Measurements from ENCODE around the gene TMEM179. TPM values are rescaled to one million over a fixed set of nuclear protein-coding genes. Genes with fewer than 3 reads are reported as not detected.
A peak's percentile ranks its signal among the peaks of the same experiment; 100 is the strongest.

Gene TMEM179
- total RNA-seq, 2 experiments from 2014 or later = not detected

DNA sequence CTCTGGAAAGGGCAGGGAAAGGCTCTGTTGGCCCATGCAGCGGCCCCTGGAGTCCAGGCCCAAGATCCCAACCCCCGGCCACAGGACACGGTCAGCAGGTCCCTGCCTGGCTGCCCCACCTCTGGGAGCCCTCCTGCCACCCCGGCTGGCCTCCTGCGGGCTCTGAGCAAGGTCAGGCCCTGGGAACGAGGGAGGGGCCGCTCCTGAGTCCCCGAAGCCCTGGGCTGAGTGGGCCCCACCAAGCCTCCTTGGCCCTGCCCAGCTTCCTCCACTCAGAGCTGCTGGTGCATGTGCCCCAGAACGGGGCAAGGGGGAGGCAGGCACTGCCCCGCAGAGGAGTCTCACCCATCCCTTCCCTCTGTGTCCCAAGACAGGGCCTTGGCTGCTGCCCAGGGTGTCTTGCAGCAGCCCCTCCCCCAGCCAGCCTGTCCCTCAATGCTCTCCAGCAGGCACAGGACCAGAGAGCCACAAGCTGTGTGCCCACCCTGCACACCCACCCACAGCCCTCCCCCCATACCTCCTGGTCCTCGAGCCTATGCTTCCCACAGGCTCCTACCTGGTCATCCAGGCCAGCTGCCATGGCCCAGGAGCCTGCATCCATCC is 32.4 kb downstream of the TMEM179 start:
- no peak for DNase-seq
- no peak overlapping the region for H3K4me3 Mint-ChIP-seq

DNA sequence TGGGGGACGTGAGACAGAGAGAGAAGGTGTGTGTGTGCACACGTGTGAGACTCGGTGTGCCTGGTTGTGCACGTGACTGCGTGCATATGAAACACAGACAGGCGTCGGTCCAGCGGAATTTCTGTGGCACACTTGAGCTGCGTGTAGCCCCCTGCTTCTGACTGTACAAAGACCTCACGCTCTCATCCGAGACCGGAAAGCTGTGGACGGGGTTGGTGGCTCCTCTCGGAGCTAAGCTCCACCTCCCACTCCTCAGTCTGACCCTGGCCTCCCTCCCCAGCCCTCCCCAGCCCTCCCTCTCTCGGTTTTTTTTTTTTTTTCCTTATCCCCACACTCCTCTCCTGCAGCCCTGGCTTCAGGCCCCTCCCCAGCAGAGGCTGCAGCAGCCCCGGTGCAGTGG is 33.3 kb downstream of the TMEM179 start:
- DNase-seq = no peak
- Mint-ChIP-seq H3K27ac (no peak overlapping the region), H3K9me3 (no peaks in the 10 kb centered on the region), H3K4me1 (no peaks in the 10 kb centered on the region), H3K4me3 (no peak overlapping the region), H3K27me3 (no peaks in the 10 kb centered on the region), H3K36me3 (no peaks in the 10 kb centered on the region)
- POLR2A ChIA-PET = no interaction called here
- ATAC-seq (ENCODE audit: low read depth) = no peak

More for the DNA sequence above, 32.4 kb downstream of the TMEM179 start:
- H3K9me3 Mint-ChIP-seq = no peaks in the 10 kb centered on the region
- no peak overlapping the region for H3K27ac Mint-ChIP-seq
- ATAC-seq (ENCODE audit: low read depth) = no peak
- no peaks in the 10 kb centered on the region for H3K36me3 Mint-ChIP-seq
- H3K27me3 Mint-ChIP-seq = no peaks in the 10 kb centered on the region
- no peaks in the 10 kb centered on the region for H3K4me1 Mint-ChIP-seq
- POLR2A ChIA-PET = no interaction called here

- ATAC-seq (ENCODE audit: low read depth) (no peak), DNase-seq (no peak)
- Mint-ChIP-seq H3K9me3 (no peaks in the 10 kb centered on the region), H3K4me1 (no peaks in the 10 kb centered on the region), H3K27me3 (peaks cover 3% of the 10 kb centered on the region), H3K27ac (no peak overlapping the region), H3K36me3 (no peaks in the 10 kb centered on the region), H3K4me3 (no peak overlapping the region)
- POLR2A ChIA-PET = interaction anchor here (0.6 kb wide), 1 partner anchor 17 kb away, joined by 4 read pairs; no protein-coding TSS in a partner anchor
These were observed 35.1 kb downstream of the TMEM179 start for GRCh38 chr14:104569435-104569834.

- no peaks in the 10 kb centered on the region for H3K4me1 Mint-ChIP-seq
- peaks cover 3% of the 10 kb centered on the region for H3K27me3 Mint-ChIP-seq
- no peaks in the 10 kb centered on the region for H3K9me3 Mint-ChIP-seq
- no peak for ATAC-seq (ENCODE audit: low read depth)
- POLR2A ChIA-PET = no interaction called here
- no peak overlapping the region for H3K4me3 Mint-ChIP-seq
- DNase-seq = no peak
- H3K27ac Mint-ChIP-seq = no peak overlapping the region
- no peaks in the 10 kb centered on the region for H3K36me3 Mint-ChIP-seq
These were observed 36.0 kb downstream of the TMEM179 start for GRCh38 chr14:104568620-104569019.

DNA sequence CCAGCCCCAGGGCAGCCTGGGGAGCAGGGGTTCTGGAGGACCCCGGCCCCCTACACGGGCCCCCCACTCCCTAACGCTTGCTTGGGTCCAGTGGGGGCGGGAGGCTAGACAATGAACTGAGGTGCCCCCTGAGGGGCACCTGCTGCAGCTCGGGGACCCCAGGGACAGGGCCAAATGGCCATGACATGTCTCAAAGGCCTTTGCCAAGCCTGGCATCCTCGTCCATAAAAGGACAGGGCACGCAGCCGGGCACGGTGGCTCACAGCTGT is 36.7 kb downstream of the TMEM179 start:
- no peak for DNase-seq
- H3K9me3 Mint-ChIP-seq = no peaks in the 10 kb centered on the region
- ATAC-seq (ENCODE audit: low read depth) = no peak
- no peak overlapping the region for H3K4me3 Mint-ChIP-seq
- no peaks in the 10 kb centered on the region for H3K36me3 Mint-ChIP-seq
- H3K4me1 Mint-ChIP-seq = no peaks in the 10 kb centered on the region
- no peak overlapping the region for H3K27ac Mint-ChIP-seq
- peaks cover 3% of the 10 kb centered on the region for H3K27me3 Mint-ChIP-seq
- POLR2A ChIA-PET = no interaction called here

GRCh38 chr14:104567141-104567956 is 37.2 kb downstream of the TMEM179 start:
- Mint-ChIP-seq H3K9me3 (no peaks in the 10 kb centered on the region), H3K27ac (no peak overlapping the region), H3K36me3 (no peaks in the 10 kb centered on the region), H3K4me1 (no peaks in the 10 kb centered on the region), H3K27me3 (peaks cover 3% of the 10 kb centered on the region), H3K4me3 (no peak overlapping the region)
- ATAC-seq (ENCODE audit: low read depth) (no peak), DNase-seq (no peak)
- POLR2A ChIA-PET = no interaction called here

DNA sequence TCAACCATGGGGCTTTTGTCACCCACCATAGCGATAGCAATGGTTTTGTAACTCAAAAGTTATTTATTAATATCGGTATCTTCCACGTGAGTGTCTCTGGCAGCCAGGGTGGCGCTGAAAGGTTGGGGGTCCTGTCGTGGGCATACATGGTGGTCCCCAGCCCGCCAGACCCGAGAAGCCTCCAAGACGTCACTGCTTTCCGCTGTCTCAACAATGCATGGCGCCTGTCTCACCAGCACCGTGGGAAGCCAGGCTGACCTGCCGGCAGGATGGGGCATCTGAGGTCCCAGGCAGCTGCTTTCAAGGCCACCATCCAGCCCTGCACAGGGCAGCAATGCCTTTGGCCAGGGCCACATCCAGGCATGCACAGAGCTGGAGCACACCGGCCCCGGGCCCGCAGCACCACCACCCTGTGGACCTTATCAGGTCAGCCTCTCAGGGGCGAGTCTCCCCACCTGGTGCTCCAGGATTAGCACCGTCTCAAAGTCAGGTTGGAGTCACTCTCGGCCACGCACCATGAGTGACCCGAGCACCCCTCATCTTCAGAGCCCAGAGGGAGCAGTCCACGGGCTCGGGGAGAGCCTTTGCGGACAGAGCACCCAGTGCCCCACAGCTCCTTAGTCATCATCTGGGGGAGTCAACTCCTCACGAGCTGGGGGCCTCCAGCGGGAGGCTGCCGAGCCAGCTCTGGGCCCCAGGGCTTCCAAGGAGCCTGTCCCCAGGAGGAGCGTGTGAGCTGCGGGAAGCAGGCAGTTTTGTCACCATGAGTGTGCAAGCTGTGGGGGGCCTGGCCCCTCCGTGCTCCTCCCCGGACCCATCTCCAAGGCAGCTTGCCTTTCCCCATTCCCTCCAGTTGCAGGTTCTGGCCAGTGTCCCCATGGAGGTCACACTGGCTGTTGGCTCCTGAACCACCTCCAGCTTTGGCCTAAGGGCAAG is 39.6 kb downstream of the TMEM179 start:
- no peaks in the 10 kb centered on the region for H3K36me3 Mint-ChIP-seq
- DNase-seq (no peak), ATAC-seq (ENCODE audit: low read depth) (no peak)
- no peaks in the 10 kb centered on the region for H3K4me1 Mint-ChIP-seq
- H3K9me3 Mint-ChIP-seq = no peaks in the 10 kb centered on the region
- peaks cover 3% of the 10 kb centered on the region for H3K27me3 Mint-ChIP-seq
- no peak overlapping the region for H3K27ac Mint-ChIP-seq
- POLR2A ChIA-PET = no interaction called here
- H3K4me3 Mint-ChIP-seq = no peak overlapping the region

GRCh38 chr14:104563742-104564615 is 40.6 kb downstream of the TMEM179 start:
- no peak overlapping the region for H3K4me3 Mint-ChIP-seq
- H3K27ac Mint-ChIP-seq = no peak overlapping the region
- POLR2A ChIA-PET = no interaction called here
- peak; percentile 60 for ATAC-seq (ENCODE audit: low read depth)
- peak; percentile 75 for DNase-seq
- no peaks in the 10 kb centered on the region for H3K36me3 Mint-ChIP-seq
- H3K27me3 Mint-ChIP-seq = peaks cover 3% of the 10 kb centered on the region
- H3K9me3 Mint-ChIP-seq = no peaks in the 10 kb centered on the region
- no peaks in the 10 kb centered on the region for H3K4me1 Mint-ChIP-seq

DNA sequence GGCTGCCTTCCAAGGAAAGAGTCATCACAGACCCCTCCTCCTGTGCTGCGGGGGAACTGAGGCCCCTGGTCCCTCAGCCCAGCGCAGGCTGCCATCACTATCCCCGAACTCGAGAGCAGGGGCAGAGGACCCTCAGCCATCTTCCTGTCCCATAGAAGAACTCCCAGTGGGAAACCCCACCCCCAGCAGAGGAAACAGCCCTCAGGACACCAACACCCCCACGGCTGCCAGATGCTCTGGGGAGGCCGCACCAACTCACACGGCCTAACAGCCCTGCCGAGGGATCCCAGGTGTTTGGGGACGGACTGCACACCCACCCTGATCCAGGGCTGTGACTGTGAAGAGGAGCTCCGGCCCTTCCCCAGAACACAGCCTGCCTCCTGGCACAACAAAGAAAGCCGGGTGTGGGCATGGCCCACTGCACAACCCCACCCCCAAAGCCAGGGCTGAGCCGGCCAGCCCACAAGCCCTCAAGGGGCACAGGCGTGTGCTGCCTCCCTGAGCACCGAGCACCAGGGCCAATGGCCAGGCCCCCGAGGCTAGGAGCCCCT is 41.3 kb downstream of the TMEM179 start:
- no peaks in the 10 kb centered on the region for H3K9me3 Mint-ChIP-seq
- peaks cover 3% of the 10 kb centered on the region for H3K27me3 Mint-ChIP-seq
- no peak for ATAC-seq (ENCODE audit: low read depth)
- no peak for DNase-seq
- POLR2A ChIA-PET = no interaction called here
- no peak overlapping the region for H3K4me3 Mint-ChIP-seq
- H3K4me1 Mint-ChIP-seq = no peaks in the 10 kb centered on the region
- H3K36me3 Mint-ChIP-seq = no peaks in the 10 kb centered on the region
- H3K27ac Mint-ChIP-seq = no peak overlapping the region

DNA sequence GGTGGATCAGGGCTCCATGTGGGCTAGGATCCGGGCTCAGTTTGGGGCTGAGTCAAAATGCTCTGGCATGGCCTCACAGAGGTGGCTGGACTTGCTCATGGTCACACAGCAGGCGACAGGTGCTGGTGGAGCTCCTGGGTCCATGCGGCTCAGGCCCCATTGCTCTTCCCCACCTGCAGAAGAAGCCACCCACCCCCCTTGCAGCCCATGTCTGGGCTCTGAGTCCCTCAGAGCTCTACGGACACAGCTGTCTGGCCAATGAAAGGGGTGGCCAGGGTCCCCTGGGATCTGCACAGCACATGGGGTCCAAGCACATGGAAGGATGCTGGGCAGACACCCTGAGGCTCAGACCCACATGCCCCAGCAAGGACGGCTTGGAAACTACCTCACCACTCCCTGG is 42.0 kb downstream of the TMEM179 start:
- Mint-ChIP-seq H3K9me3 (no peaks in the 10 kb centered on the region), H3K27ac (no peak overlapping the region), H3K4me1 (no peaks in the 10 kb centered on the region), H3K27me3 (peaks cover 3% of the 10 kb centered on the region), H3K4me3 (no peak overlapping the region), H3K36me3 (no peaks in the 10 kb centered on the region)
- DNase-seq (no peak), ATAC-seq (ENCODE audit: low read depth) (no peak)
- POLR2A ChIA-PET = no interaction called here

DNA sequence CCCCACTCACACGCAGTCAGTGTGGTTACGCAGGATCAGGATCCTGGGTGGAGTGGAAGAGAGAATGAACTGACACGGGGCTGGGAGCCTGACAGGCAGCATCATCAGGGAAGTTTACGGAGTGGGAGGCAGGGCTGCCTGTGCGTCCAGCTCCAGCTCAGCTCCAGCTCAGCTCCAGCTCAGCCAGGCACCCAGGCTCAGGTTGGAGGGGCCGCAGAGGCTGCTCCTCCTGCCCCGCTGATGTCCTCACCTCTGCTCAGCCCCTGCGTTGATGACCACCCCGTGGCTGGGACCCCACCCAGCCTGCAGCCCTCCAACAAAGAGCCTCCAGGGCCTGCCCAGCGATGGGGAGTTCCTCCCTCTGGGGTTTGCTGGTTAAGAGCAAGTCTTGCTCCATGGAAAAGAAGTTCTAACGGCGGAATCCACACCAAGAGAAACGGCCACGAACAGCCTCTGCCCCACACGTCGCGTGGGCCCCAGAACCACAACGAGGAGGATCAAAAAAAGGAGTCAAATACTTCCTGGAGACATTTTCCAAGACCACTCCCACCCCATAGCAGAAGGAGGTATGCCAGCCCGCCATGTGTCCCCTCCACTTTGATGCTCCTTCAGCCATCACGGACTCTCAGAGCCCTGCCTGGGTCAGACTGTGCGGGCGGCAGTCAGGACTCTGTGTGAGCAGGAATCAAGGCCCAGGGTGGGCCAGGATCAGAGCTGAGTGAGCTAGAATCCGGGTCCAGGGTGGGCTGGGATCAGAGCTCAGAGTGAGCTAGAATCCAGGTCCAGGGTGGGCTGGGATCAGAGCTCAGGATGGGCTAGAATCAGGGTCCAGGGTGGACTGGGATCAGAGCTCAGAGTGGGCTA is 42.7 kb downstream of the TMEM179 start:
- Mint-ChIP-seq H3K36me3 (no peaks in the 10 kb centered on the region), H3K4me1 (no peaks in the 10 kb centered on the region), H3K4me3 (no peak overlapping the region), H3K27me3 (peaks cover 3% of the 10 kb centered on the region), H3K27ac (peak overlapping the region; percentile 19), H3K9me3 (no peaks in the 10 kb centered on the region)
- POLR2A ChIA-PET = no interaction called here
- ATAC-seq (ENCODE audit: low read depth) (no peak), DNase-seq (no peak)

DNA sequence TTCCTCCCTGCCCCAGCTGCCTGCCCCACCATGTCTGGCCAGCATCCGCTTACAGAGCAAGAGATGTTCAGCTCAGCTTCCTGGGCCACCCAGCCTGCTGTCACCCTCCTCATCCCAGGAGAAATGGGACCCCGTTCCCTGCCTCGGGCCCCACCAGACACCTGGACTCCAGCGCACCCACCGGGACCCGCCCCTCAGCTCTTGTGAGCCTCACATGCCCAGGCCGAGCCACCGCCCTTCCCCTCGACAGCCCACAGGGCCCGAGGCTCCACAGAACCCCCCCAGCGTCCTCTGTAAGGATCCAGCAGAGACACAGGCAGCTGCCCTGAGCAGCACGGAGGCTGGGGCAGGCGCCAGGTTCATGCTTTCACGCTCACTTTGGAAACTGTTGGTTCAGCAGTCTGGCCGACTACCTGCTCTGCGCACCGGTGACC is 43.4 kb downstream of the TMEM179 start:
- no peaks in the 10 kb centered on the region for H3K36me3 Mint-ChIP-seq
- H3K9me3 Mint-ChIP-seq = no peaks in the 10 kb centered on the region
- H3K27ac Mint-ChIP-seq = no peak overlapping the region
- peaks cover 2% of the 10 kb centered on the region for H3K27me3 Mint-ChIP-seq
- H3K4me1 Mint-ChIP-seq = no peaks in the 10 kb centered on the region
- POLR2A ChIA-PET = no interaction called here
- H3K4me3 Mint-ChIP-seq = no peak overlapping the region
- no peak for DNase-seq
- ATAC-seq (ENCODE audit: low read depth) = no peak
